IPS DF 6.9 (cell line): ENCODE measurements around the gene LDLRAP1.
"Not testable (repeated sequence)": the region's sequence is repeated elsewhere in the genome, so short reads cannot be mapped to it uniquely, and the experiment has no call there.

Experiments used
- DNase-seq: peaks from one replicate; pipeline ENCODE4 v3.0.0-alpha.2; 2013; ENCODE audit warnings: low read depth, low spot score
- H3K27ac ChIP-seq: one replicate; pipeline ENCODE4 v1.5.1; 2013; ENCODE audit warnings: low read length, control low read depth
- H3K27me3 ChIP-seq: 2 replicates; pipeline ENCODE4 v1.6.1; 2013; ENCODE audit warnings: mild to moderate bottlenecking, low read length; ENCODE audit not compliant: control insufficient read depth, insufficient read depth
- H3K36me3 ChIP-seq: 2 replicates; pipeline ENCODE4 v1.6.1; 2013; ENCODE audit warnings: low read length; ENCODE audit not compliant: control insufficient read depth, insufficient read depth
- H3K4me1 ChIP-seq: 2 replicates; pipeline ENCODE4 v1.6.1; 2013; ENCODE audit warnings: low read length; ENCODE audit not compliant: control insufficient read depth, insufficient read depth
- H3K4me3 ChIP-seq: 2 replicates; pipeline ENCODE4 v1.5.1; 2013; ENCODE audit warnings: mild to moderate bottlenecking, low read length
- H3K9me3 ChIP-seq: 2 replicates; pipeline ENCODE4 v1.6.1; 2013; ENCODE audit warnings: low read length, inconsistent platforms; ENCODE audit not compliant: control insufficient read depth, insufficient read depth
- WGBS: extraction: QIAGEN DNeasy Blood & Tissue Kit; methylation state at CpG from one replicate; pipeline ENCODE4 v1.1.7; 2013; ENCODE audit warnings: mixed read lengths, missing lambda C conversion rate; ENCODE audit not compliant: insufficient read length, insufficient coverage; 5-methylcytosine and 5-hydroxymethylcytosine counted together

LDLRAP1 gene

DNA sequence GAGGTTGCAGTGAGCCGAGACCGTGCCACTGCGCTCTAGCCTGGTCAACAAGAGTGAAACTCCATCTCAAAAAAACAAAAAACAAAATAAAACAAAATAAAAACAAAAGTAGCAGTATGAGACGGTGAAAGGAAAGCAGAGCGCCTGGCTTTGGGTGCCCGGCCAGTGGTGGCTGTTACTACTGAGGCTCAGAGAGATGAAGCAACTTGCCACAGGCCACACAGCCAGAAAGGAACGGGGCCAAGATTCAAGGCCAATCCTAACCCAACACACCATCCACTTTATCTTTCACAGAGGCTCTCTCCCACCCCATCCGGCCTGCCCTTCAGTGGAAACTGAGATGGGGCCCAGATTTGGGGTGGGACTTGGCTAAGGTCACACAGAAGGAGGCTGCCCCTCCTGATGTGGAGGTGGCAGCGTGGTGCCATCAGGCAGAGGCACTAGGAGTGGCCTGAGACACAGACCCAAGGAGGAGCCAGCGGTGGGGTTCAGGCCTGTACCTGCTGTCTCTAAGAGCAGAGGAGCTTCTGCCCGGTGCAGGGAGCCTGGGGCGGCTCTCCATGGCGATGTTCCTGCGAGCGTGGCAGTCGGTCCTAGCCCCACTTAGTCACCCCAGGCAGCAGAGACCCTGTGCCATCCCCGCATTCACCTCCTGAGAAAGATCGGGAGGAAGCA, 33.2 kb downstream of the LDLRAP1 start:
- H3K4me3 ChIP-seq = no peak overlapping the region
- H3K27ac ChIP-seq = no peak overlapping the region
- H3K4me1 ChIP-seq = peaks cover 3% of the 10 kb centered on the region
- H3K27me3 ChIP-seq = no peaks in the 10 kb centered on the region
- no peak for DNase-seq
- WGBS = no CpG with 5 or more reads among the region's 18 CpGs
- no peaks in the 10 kb centered on the region for H3K36me3 ChIP-seq
- H3K9me3 ChIP-seq = no peaks in the 10 kb centered on the region

- DNase-seq = no peak
- no CpG with 5 or more reads among the region's 21 CpGs for WGBS
- Histone ChIP-seq H3K9me3 (no peaks in the 10 kb centered on the region), H3K4me3 (no peak overlapping the region), H3K27ac (no peak overlapping the region), H3K4me1 (peaks cover 4% of the 10 kb centered on the region), H3K27me3 (no peaks in the 10 kb centered on the region), H3K36me3 (no peaks in the 10 kb centered on the region)
Measured at GRCh38 chr1:25577134-25577920, 33.9 kb downstream of the LDLRAP1 start.

DNA sequence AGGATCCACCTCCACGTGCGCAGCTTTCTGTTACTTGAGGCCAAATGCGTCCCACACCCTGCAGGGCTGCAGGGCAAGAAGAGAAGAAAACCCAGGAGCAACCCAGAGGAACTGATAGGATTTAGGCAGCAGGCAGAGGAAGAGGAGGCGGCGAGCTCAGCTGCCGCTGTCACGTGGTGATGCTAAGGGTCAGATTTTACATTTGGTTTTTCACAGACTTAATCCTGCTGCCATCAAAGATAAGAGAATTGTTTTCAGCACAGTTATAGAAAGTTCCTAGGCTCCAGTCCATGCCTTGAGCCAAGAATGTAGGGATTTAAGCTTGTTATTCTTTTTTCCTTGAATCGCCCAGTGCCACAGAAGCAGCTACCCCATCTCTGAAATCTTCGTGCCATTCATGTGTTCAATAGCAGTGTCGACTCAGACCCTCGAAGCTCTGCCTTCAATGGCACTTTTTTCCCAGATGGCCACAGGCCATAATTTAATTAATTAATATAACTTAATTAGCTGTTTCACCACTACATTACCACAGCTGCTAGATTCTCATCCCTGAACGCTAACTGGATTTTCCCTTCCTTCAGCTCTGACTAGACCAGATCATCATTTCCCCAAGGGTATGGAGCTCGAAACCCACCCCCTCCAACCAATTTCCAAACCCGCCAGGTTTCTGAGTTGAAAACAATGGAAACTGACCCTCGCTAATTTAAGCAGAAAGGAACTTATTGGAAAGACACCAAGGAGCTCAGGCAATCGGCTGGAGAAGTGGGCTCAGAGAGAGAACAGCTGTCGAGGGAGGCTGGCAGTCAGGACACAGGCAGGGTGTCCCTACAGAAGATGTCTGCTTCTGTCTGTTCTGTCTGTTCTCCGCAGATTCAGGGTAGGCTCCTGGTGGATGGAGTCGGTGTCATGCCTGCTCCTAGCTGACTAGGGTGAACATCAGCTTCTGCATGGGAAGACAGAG, 36.2 kb downstream of the LDLRAP1 start:
- no peaks in the 10 kb centered on the region for H3K9me3 ChIP-seq
- H3K36me3 ChIP-seq = no peaks in the 10 kb centered on the region
- WGBS = no CpG with 5 or more reads among the region's 19 CpGs
- H3K27me3 ChIP-seq = no peaks in the 10 kb centered on the region
- peaks cover 4% of the 10 kb centered on the region for H3K4me1 ChIP-seq
- DNase-seq = no peak
- no peak overlapping the region for H3K27ac ChIP-seq
- H3K4me3 ChIP-seq = no peak overlapping the region

DNA sequence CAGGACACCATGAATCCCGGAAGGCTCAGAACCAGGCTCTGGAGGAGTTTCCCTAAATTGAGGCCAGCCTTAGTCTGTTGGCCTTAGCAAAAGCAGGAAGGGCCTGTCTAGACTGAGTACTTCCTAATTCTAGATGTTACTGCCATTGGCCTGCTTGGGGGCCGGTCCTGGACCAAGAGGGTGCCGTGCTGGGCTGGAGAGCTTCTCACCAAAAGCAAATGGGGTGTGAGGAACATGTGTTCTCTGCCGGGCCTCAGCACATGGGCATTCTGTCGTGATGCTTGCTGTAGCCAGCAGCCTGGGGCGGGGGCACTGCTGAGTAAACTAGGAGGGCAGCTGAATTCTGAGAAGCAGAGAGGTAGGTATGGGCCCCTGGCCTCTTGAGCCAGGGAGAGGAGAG, 37.5 kb downstream of the LDLRAP1 start:
- no CpG with 5 or more reads among the region's 6 CpGs for WGBS
- Histone ChIP-seq H3K27ac (no peak overlapping the region), H3K4me3 (no peak overlapping the region), H3K27me3 (no peaks in the 10 kb centered on the region), H3K4me1 (peaks cover 4% of the 10 kb centered on the region), H3K36me3 (no peaks in the 10 kb centered on the region), H3K9me3 (no peaks in the 10 kb centered on the region)
- DNase-seq = no peak

- Histone ChIP-seq H3K36me3 (no peaks in the 10 kb centered on the region), H3K4me3 (no peak overlapping the region), H3K27me3 (no peaks in the 10 kb centered on the region), H3K9me3 (no peaks in the 10 kb centered on the region), H3K4me1 (peaks cover 7% of the 10 kb centered on the region), H3K27ac (no peak overlapping the region)
- no peak for DNase-seq
- WGBS = no CpG with 5 or more reads among the region's 5 CpGs
Measured at GRCh38 chr1:25581764-25582163, 38.4 kb downstream of the LDLRAP1 start.

DNA sequence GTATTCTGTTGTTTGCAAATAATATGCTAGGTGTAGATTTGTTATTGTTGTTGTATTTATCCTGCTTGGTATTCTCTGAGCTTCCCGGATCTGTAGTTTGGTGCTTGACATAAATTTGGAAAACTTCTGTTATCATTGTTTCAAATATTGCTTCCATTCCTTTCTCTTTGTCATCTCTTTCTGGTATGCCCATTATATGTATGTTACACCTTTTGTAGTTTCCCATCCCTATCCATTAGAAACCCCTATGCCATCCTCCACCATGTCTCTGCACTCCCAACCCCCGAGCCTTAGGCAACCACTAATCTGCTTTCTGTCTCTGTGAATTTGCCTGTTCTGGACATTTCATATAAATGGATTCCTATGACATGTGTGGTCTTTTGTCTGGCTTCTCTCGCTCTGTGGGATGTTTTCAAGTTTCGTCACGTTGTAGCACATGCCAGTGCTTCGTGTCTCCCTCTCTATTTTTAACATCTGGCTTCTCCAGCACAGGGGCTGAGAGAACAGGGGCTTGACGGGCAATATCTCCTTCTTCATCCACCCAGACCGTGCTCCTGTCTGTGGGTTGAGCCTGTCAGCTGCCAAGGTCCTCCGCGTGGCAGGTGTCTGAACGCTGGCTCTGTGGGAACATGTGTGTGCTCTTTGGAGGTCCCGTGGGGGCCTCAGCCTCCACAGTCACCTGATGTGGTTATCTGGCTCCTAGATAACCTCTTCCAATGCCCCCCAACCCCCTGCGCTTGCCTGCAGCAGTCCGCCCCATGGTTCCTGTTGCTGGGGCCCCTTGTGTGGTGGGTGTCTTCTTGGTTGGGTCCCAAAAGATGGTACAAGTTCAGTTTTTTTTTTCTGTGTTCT, 40.3 kb downstream of the LDLRAP1 start:
- Histone ChIP-seq H3K4me3 (no peak overlapping the region), H3K36me3 (no peaks in the 10 kb centered on the region), H3K9me3 (no peaks in the 10 kb centered on the region), H3K4me1 (peaks cover 7% of the 10 kb centered on the region), H3K27me3 (no peaks in the 10 kb centered on the region), H3K27ac (no peak overlapping the region)
- no peak for DNase-seq
- WGBS = no CpG with 5 or more reads among the region's 14 CpGs

DNA sequence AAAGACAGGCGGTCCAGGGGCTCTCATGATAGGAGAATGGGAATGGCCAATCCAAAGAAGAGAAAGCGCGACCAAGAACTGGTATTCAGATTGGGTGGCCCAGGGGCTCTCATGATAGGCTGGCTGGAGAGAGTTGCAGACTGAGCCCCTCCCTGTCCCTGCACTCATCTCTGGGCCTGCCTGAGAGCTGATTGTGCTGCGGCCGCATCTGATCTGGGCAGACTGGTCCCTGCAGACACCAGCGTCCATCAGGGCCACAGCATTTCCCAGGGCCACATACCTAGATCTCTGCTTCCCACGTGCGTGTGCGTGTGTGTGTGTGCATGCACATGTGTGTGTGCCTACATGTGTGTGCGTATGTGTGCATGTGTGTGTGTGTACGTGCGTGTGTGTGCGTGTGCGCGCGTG, 42.8 kb downstream of the LDLRAP1 start:
- peaks cover 7% of the 10 kb centered on the region for H3K4me1 ChIP-seq
- H3K27me3 ChIP-seq = no peaks in the 10 kb centered on the region
- no peak for DNase-seq
- H3K27ac ChIP-seq = no peak overlapping the region
- WGBS = 100% methylated on average over 6 of the region's 16 CpGs
- H3K36me3 ChIP-seq = no peaks in the 10 kb centered on the region
- H3K4me3 ChIP-seq = no peak overlapping the region
- H3K9me3 ChIP-seq = no peaks in the 10 kb centered on the region

GRCh38 chr1:25587290-25587689, 43.9 kb downstream of the LDLRAP1 start:
- H3K27ac ChIP-seq = no peak overlapping the region
- H3K9me3 ChIP-seq = no peaks in the 10 kb centered on the region
- no peak overlapping the region for H3K4me3 ChIP-seq
- peaks cover 6% of the 10 kb centered on the region for H3K4me1 ChIP-seq
- DNase-seq = no peak
- no peaks in the 10 kb centered on the region for H3K27me3 ChIP-seq
- WGBS = no CpG with 5 or more reads among the region's 8 CpGs
- no peaks in the 10 kb centered on the region for H3K36me3 ChIP-seq

DNA sequence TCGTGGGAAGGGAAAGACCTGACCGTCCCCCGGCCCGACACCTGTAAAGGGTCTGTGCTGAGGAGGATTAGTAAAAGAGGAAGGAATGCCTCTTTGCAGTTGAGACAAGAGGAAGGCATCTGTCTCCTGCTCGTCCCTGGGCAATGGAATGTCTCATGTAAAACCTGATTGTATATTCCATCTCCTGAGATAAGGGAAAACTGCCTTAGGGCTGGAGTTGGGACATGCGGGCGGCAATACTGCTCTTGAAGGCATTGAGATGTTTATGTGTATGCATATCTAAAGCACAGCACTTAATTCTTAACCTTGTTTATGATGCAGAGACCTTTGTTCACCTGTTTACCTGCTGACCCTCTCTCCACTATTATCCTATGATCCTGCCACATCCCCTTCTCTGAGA, 44.8 kb downstream of the LDLRAP1 start:
- not testable (repeated sequence) for H3K27ac ChIP-seq, H3K36me3 ChIP-seq, DNase-seq, H3K4me1 ChIP-seq, H3K9me3 ChIP-seq, H3K27me3 ChIP-seq, H3K4me3 ChIP-seq
- no CpG with 5 or more reads among the region's 7 CpGs for WGBS
